Activated CD4-positive, alpha-beta memory T cell treated with anti-CD3 and anti-CD28 coated beads for 36 hours (primary cell): ENCODE measurements around the gene ADGRG3. TPM values are rescaled to one million over a fixed set of nuclear protein-coding genes. Genes with fewer than 3 reads are reported as not detected.

Experiments used
- CTCF ChIA-PET: fragments of 350-600 bp; sonication (Branson Sonifier 250); formaldehyde crosslinking; loops from one replicate; lab custom pipeline; 2021; ENCODE audit warnings: antibody characterized with exemption, inconsistent platforms; lab: Charles Lee
- POLR2A ChIA-PET: fragments of 350-600 bp; sonication (Branson Sonifier 250); formaldehyde crosslinking; loops from one replicate; lab custom pipeline; 2021; ENCODE audit warnings: antibody characterized with exemption; lab: Charles Lee
- DNase-seq: peaks from one replicate; pipeline ENCODE4 v3.0.0-alpha.2; 2020
- H3K27ac Mint-ChIP-seq: one replicate; pipeline ENCODE4 v1.8.0; 2021; ENCODE audit warnings: mixed read lengths
- H3K27me3 Mint-ChIP-seq: one replicate; pipeline ENCODE4 v1.8.0; 2021; ENCODE audit warnings: mixed read lengths
- H3K36me3 Mint-ChIP-seq: one replicate; pipeline ENCODE4 v1.8.0; 2021; ENCODE audit warnings: mixed read lengths
- H3K4me1 Mint-ChIP-seq: one replicate; pipeline ENCODE4 v1.8.0; 2021; ENCODE audit warnings: low read depth, mixed read lengths
- H3K4me3 Mint-ChIP-seq: one replicate; pipeline ENCODE4 v1.8.0; 2021; ENCODE audit warnings: mild to moderate bottlenecking, mixed read lengths
- H3K9me3 Mint-ChIP-seq: one replicate; pipeline ENCODE4 v1.8.0; 2021; ENCODE audit warnings: mixed read lengths
- intact Hi-C: fragments of 100-400 bp; cut with micrococcal nuclease; formaldehyde crosslinking; loops from one replicate; pipeline ENCODE4 v1.15.1; 2023
- total RNA-seq, 2 experiments: library from RNA; stranded (reverse); gene quantifications; one replicate each; pipeline ENCODE4 v1.2.3, GENCODE V29; 2021

The ADGRG3 gene
- total RNA-seq, 2 experiments from 2014 or later = not detected

- H3K4me1 Mint-ChIP-seq = peaks cover 21% of the 10 kb centered on the region
- CTCF ChIA-PET = interaction anchor here (0.6 to 8.6 kb wide), 15 partner anchors 8 to 347 kb away, joined by 3 to 250 read pairs (median 4); partner anchors contain the start of genes ADGRG1 and KATNB1
- no peaks in the 10 kb centered on the region for H3K36me3 Mint-ChIP-seq
- no peak overlapping the region for H3K27ac Mint-ChIP-seq
- DNase-seq = no peak
- intact Hi-C loops = loop anchor here (1.0 to 5.0 kb wide), 7 partner anchors 40 to 232 kb away; partner anchors contain the start of gene KATNB1
- no peaks in the 10 kb centered on the region for H3K9me3 Mint-ChIP-seq
- POLR2A ChIA-PET = interaction anchor here (2.2 kb wide), 1 partner anchor 58 kb away, joined by 6 read pairs; no protein-coding TSS in a partner anchor
- H3K4me3 Mint-ChIP-seq = no peak overlapping the region
- no peaks in the 10 kb centered on the region for H3K27me3 Mint-ChIP-seq
These were observed 18.7 kb upstream of the ADGRG3 start for GRCh38 chr16:57649443-57649751.

DNA sequence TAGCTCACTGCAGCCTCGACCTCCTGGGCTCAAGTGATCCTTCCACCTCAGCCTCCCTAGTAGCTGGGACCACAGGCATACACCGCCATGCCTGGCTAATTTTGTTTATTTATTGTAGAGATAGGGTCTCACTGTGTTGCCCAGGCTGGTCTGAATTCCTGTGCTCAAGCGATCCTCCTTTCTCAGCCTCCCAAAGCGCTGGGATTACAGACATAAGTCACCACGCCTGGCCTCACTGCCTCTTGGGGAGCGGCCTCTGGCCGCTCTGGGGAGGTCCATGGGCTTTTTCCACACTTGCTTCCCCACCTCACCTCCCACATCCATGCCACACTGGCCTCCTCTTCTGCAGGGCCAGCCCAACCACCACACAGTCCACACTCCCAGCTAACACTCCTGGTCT lies 18.3 kb upstream of the ADGRG3 start:
- CTCF ChIA-PET = interaction anchor here (0.6 to 8.6 kb wide), 14 partner anchors 8 to 347 kb away, joined by 3 to 250 read pairs (median 6); partner anchors contain the start of genes ADGRG1 and KATNB1
- Mint-ChIP-seq H3K36me3 (no peaks in the 10 kb centered on the region), H3K4me1 (peaks cover 21% of the 10 kb centered on the region), H3K27ac (no peak overlapping the region), H3K27me3 (no peaks in the 10 kb centered on the region), H3K4me3 (no peak overlapping the region), H3K9me3 (no peaks in the 10 kb centered on the region)
- POLR2A ChIA-PET = no interaction called here
- intact Hi-C loops = loop anchor here (1.0 to 5.0 kb wide), 7 partner anchors 41 to 233 kb away; partner anchors contain the start of gene KATNB1
- no peak for DNase-seq

GRCh38 chr16:57651344-57652333 lies 16.5 kb upstream of the ADGRG3 start:
- H3K36me3 Mint-ChIP-seq = no peaks in the 10 kb centered on the region
- DNase-seq = peak; percentile 29
- peaks cover 21% of the 10 kb centered on the region for H3K4me1 Mint-ChIP-seq
- intact Hi-C loops = no loop called here
- no peak overlapping the region for H3K27ac Mint-ChIP-seq
- POLR2A ChIA-PET = no interaction called here
- no peak overlapping the region for H3K4me3 Mint-ChIP-seq
- no peaks in the 10 kb centered on the region for H3K27me3 Mint-ChIP-seq
- no peaks in the 10 kb centered on the region for H3K9me3 Mint-ChIP-seq
- CTCF ChIA-PET = interaction anchor here (1.2 to 8.6 kb wide), 4 partner anchors 43 to 76 kb away, joined by 3 to 250 read pairs (median 144); no protein-coding TSS in a partner anchor

- no peaks in the 10 kb centered on the region for H3K9me3 Mint-ChIP-seq
- CTCF ChIA-PET = interaction anchor here (1.2 to 8.6 kb wide), 3 partner anchors 55 to 77 kb away, joined by 3 to 250 read pairs (median 197); no protein-coding TSS in a partner anchor
- no peak overlapping the region for H3K4me3 Mint-ChIP-seq
These were observed 15.2 kb upstream of the ADGRG3 start for GRCh38 chr16:57652695-57653471.

GRCh38 chr16:57653936-57654335 lies 14.2 kb upstream of the ADGRG3 start:
- ChIA-PET POLR2A (no interaction called here), CTCF (interaction anchor here (0.8 kb wide), 1 partner anchor 79 kb away, joined by 3 read pairs; no protein-coding TSS in a partner anchor)
- Mint-ChIP-seq H3K27me3 (no peaks in the 10 kb centered on the region), H3K9me3 (no peaks in the 10 kb centered on the region), H3K36me3 (no peaks in the 10 kb centered on the region), H3K4me1 (peaks cover 10% of the 10 kb centered on the region), H3K27ac (no peak overlapping the region), H3K4me3 (no peak overlapping the region)
- DNase-seq = no peak
- intact Hi-C loops = no loop called here

More at GRCh38 chr16:57652695-57653471, 15.2 kb upstream of the ADGRG3 start:
- no peaks in the 10 kb centered on the region for H3K27me3 Mint-ChIP-seq
- peaks cover 19% of the 10 kb centered on the region for H3K4me1 Mint-ChIP-seq
- POLR2A ChIA-PET = no interaction called here
- DNase-seq = no peak
- H3K27ac Mint-ChIP-seq = no peak overlapping the region
- H3K36me3 Mint-ChIP-seq = no peaks in the 10 kb centered on the region
- intact Hi-C loops = no loop called here

DNA sequence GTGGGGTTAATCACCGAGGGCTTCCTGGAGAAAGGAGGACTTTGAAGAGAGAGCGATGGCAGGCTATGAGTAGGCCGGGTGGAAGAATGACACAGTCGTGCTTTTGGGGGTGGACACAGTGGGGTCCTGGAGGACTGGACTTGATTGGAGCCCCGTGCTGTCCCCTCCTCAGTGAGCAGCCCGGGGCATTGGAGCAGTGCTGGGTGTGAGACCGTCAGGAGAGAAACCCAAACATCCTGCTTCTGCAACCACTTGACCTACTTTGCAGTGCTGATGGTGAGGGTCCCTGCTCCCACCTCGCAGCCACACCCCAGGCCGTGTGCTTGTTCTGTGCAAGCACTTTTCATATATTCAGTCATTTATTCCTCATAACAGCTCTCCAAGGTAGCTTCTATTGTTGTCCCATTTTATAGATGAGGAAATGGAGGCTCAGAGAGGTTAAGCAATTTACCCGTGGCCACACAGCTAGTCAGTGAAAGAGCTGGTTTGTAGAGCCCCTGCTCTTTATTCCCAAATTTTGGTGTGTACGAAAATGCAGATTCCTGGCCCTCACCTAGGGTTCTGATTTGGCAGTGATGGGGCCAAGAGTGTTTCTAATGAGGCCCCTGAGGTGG lies 11.7 kb upstream of the ADGRG3 start:
- ChIA-PET CTCF (interaction anchor here (0.8 kb wide), 1 partner anchor 81 kb away, joined by 3 read pairs; no protein-coding TSS in a partner anchor), POLR2A (no interaction called here)
- H3K4me3 Mint-ChIP-seq = no peak overlapping the region

GRCh38 chr16:57657228-57657627 lies 10.9 kb upstream of the ADGRG3 start:
- H3K36me3 Mint-ChIP-seq = no peaks in the 10 kb centered on the region
- POLR2A ChIA-PET = no interaction called here
- H3K4me1 Mint-ChIP-seq = no peaks in the 10 kb centered on the region
- H3K4me3 Mint-ChIP-seq = no peak overlapping the region
- H3K27ac Mint-ChIP-seq = no peak overlapping the region
- CTCF ChIA-PET = interaction anchor here (1.4 kb wide), 1 partner anchor 9 kb away, joined by 5 read pairs; no protein-coding TSS in a partner anchor
- no peaks in the 10 kb centered on the region for H3K9me3 Mint-ChIP-seq
- no peaks in the 10 kb centered on the region for H3K27me3 Mint-ChIP-seq
- DNase-seq = no peak
- intact Hi-C loops = no loop called here

More for the DNA sequence above, 11.7 kb upstream of the ADGRG3 start:
- no peaks in the 10 kb centered on the region for H3K27me3 Mint-ChIP-seq
- no peaks in the 10 kb centered on the region for H3K9me3 Mint-ChIP-seq
- H3K36me3 Mint-ChIP-seq = no peaks in the 10 kb centered on the region
- H3K27ac Mint-ChIP-seq = no peak overlapping the region
- H3K4me1 Mint-ChIP-seq = peaks cover 6% of the 10 kb centered on the region
- no peak for DNase-seq
- intact Hi-C loops = no loop called here

DNA sequence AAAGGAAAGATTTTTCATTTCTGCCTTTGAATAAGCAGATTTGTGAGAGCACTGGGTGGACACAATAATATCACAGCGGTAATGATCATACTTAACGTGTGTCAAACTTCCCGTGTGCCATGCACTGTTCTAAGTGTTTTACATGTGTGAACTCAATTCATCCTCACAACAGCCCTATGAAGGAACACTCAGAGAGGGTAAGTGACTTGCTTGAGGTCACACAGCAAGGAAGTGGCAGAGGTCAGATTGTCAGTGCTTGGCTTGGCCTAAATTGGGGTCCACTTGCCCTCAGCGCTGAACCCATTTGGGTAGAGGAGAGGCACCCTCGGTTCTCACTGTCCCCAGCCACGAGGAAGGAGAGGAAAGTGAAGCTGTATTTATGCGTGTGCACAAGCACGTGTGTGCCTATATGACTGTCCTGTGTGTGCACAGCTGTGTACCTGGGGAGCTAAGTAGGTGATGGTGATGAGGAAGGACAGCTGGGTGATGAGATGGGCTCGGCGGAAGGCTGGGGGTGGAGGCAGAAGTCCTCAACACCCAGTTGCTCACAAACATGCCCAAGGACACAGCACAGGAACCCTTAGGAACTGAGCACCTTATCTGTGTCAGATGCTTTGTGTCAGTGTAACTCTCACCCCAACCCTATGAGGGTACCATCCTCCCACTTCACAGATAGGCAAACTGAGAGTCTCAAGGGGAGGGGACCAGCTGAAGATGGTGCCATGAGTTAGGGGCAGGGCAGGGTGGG lies 9.8 kb upstream of the ADGRG3 start:
- ChIA-PET POLR2A (no interaction called here), CTCF (interaction anchor here (1.4 kb wide), 1 partner anchor 10 kb away, joined by 5 read pairs; no protein-coding TSS in a partner anchor)
- Mint-ChIP-seq H3K4me3 (no peak overlapping the region), H3K27ac (no peak overlapping the region), H3K27me3 (no peaks in the 10 kb centered on the region), H3K36me3 (no peaks in the 10 kb centered on the region), H3K4me1 (no peaks in the 10 kb centered on the region), H3K9me3 (no peaks in the 10 kb centered on the region)
- DNase-seq = no peak
- intact Hi-C loops = no loop called here

DNA sequence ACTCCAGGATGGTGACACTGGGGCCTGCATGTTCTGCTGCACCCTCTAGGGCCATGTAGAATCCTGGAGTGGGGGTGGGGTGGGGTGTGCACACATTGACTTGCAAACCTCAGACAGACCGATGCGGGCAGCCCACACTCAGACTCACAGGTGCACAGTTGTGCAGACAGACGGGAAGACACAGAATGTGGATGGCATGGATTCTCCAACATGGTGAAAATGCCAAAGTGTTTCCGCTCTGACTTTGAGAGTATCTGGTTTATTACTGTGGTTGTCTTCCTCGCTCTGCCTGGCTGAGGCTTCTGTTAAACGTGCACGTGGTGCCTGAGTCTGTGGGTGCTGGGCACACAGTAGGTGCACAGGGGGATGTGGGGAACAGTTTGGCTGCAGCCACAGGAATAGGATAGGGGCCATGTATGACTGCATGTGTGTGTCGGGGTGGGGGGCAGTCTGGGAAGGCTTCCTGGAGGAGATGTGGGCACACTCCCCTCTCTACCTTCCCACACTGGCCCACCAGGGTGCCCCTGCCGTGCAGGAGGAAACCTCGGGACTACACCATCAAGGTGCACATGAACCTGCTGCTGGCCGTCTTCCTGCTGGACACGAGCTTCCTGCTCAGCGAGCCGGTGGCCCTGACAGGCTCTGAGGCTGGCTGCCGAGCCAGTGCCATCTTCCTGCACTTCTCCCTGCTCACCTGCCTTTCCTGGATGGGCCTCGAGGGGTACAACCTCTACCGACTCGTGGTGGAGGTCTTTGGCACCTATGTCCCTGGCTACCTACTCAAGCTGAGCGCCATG lies 9.0 kb upstream of the ADGRG3 start:
- Mint-ChIP-seq H3K4me1 (no peaks in the 10 kb centered on the region), H3K27me3 (no peaks in the 10 kb centered on the region), H3K36me3 (no peaks in the 10 kb centered on the region), H3K4me3 (no peak overlapping the region), H3K27ac (no peak overlapping the region), H3K9me3 (no peaks in the 10 kb centered on the region)
- POLR2A ChIA-PET = no interaction called here
- DNase-seq = no peak
- CTCF ChIA-PET = interaction anchor here (0.7 kb wide), 1 partner anchor 98 kb away, joined by 3 read pairs; no protein-coding TSS in a partner anchor
- intact Hi-C loops = no loop called here

DNA sequence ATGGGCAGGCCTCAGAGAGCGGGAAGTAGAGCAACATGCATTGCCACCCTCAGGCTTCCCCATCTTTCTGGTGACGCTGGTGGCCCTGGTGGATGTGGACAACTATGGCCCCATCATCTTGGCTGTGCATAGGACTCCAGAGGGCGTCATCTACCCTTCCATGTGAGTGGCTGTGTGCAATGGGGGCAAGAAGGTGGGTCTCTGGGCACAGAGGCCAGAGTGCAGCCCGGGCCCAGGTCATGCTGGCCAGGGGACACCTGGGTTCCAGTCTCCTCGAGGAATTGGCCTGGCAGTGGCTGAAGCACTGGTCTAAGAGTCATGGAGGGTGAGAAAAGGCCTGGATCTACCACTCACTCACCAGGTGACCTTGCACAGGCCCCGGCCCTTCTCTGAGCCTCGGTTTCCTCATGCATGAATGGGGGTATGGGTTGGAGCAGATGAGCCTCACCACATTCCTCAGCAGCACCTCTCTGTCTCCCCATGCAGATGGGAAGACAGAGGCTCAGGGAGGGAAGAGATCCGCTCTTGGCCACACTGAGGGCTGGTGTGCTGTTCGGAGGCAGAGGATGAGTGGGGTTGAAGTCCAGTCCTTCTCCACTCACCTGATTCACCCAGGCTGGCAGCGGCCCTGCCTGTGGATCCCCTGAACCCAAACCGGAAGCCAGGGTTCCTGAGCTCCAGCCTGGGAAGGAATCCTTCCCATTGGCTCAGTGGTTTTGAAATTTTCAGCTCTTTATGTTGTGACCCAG lies 7.2 kb upstream of the ADGRG3 start:
- ChIA-PET POLR2A (no interaction called here), CTCF (no interaction called here)

More for the DNA sequence above, 7.2 kb upstream of the ADGRG3 start:
- Mint-ChIP-seq H3K4me1 (no peaks in the 10 kb centered on the region), H3K27me3 (no peaks in the 10 kb centered on the region), H3K27ac (no peak overlapping the region), H3K9me3 (no peaks in the 10 kb centered on the region), H3K4me3 (no peak overlapping the region), H3K36me3 (no peaks in the 10 kb centered on the region)
- intact Hi-C loops = no loop called here
- no peak for DNase-seq
